H54 (cell line): ENCODE measurements around the gene USH2A.

Source experiments
- DNase-seq: peaks from one replicate; pipeline ENCODE4 v3.0.0; 2011; ENCODE audit warnings: low spot score, mixed read lengths; ENCODE audit not compliant: insufficient read length
- FAIRE-seq: peaks from 3 replicates; lab custom pipeline; 2011; peaks lifted over from hg19 to GRCh38; lab: Jason Lieb, UNC
- POLR2A ChIP-seq: IDR thresholded peaks from 2 replicates; pipeline ENCODE4 v1.6.1; 2011; ENCODE audit warnings: low read depth, mild to moderate bottlenecking, low read length

USH2A gene

GRCh38 chr1:215971793-215972441 is 451.3 kb downstream of the USH2A start:
- no peak for FAIRE-seq
- TF ChIP-seq POLR2A: no peak
- DNase-seq: no peak

GRCh38 chr1:215970406-215970805 is 452.8 kb downstream of the USH2A start:
- FAIRE-seq: no peak
- no peak for TF ChIP-seq POLR2A

DNA sequence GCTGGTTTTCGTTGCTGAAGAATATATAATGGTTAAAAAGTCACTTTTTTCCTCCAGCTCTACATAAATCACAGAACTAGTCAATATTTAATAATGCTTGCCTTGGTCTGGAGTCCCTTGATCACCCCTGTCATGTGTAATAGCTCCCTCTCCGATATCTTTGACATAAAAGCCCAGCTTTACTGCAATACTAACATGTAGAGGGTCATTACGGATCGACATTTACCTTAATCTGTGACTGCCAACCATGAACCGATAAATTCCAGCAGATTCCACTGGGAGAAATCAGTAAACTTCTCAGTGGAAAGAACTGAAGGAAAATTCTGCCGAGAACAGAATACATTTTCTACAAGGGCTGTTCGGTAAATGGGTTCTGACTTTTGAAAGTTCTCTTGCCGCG is 459.6 kb downstream of the USH2A start:
- FAIRE-seq: no peak
- TF ChIP-seq POLR2A: no peak
- DNase-seq: no peak

More at GRCh38 chr1:215970406-215970805, 452.8 kb downstream of the USH2A start:
- DNase-seq: no peak

DNA sequence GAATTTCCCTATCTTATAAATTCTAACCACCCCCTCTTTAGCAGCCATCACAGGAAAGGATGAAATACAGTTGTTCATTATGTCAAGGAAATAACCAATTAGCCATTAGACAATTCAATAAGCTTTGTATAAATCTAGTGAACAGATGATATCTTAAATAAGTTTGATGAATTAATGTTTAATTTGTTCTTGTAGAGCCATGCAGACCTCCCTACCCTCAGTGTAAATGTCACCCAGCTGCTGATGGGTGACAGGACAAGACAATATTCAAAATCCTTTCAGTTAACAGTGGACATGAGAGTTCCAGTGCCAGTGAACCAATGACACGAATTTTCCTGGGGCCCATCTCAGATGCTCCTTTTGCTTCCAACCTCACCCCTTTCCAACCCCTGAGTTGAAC is 460.2 kb downstream of the USH2A start:
- TF ChIP-seq POLR2A: no peak
- DNase-seq: no peak
- FAIRE-seq: no peak

DNA sequence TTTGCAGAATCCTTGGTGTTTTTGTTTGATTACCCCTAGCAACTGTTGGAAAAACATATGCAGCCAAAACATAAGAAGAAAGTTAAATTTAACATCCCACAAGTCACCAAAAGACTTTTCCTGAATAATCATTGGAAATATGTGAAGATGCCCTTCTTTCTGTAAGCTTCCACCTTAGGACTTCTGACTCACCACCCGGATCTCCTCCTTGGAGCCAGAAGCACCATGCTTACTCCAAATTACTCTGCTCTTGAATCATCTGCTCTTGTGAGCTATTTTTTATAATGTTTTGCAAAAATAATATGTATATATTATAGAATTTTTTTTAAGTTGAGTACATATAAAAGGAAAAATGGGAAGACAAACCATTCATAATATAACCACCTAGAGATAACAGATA is 464.4 kb downstream of the USH2A start:
- no peak for FAIRE-seq
- no peak for TF ChIP-seq POLR2A
- no peak for DNase-seq

DNA sequence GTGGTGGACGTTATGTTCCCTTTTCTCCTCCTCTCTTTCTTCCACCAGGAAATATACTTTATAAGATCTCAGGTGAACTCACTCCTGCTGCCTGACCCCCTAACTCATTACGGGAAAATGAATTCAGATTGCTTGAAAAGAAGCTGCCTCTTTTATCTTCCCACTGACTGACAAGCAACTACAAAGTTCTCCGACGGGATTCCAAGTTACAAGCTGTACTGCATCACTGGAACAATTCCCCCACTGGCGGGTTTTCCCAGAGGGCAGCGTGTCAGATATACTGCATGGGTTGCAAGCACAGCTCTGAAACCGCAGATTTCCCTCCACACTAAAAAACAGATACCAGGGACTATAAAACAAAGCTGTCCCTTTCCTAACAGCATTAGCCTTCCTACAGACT is 465.6 kb downstream of the USH2A start:
- FAIRE-seq: no peak
- no peak for TF ChIP-seq POLR2A
- DNase-seq: no peak

- no peak for TF ChIP-seq POLR2A
- no peak for FAIRE-seq
- DNase-seq: no peak
Observed at GRCh38 chr1:215932558-215932957, 490.7 kb downstream of the USH2A start.

DNA sequence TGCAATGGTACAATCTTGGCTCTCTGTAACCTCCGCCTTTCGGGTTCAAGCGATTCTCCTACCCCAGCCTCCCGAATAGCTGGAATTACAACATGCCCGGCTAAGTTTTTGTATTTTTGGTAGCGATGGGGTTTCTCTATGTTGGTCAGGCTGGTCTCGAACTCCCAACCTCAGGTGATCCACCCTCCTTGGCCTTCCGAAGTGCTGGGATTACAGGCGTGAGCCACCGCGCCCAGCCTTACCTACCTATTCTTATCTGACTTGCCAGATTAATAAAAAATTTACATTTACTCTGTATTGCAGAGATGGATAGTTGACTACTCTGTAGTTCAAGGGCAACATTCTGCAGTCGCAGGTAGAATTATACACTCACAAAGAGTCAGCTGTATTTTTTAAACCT is 496.6 kb downstream of the USH2A start:
- no peak for TF ChIP-seq POLR2A
- no peak for DNase-seq
- FAIRE-seq: no peak

DNA sequence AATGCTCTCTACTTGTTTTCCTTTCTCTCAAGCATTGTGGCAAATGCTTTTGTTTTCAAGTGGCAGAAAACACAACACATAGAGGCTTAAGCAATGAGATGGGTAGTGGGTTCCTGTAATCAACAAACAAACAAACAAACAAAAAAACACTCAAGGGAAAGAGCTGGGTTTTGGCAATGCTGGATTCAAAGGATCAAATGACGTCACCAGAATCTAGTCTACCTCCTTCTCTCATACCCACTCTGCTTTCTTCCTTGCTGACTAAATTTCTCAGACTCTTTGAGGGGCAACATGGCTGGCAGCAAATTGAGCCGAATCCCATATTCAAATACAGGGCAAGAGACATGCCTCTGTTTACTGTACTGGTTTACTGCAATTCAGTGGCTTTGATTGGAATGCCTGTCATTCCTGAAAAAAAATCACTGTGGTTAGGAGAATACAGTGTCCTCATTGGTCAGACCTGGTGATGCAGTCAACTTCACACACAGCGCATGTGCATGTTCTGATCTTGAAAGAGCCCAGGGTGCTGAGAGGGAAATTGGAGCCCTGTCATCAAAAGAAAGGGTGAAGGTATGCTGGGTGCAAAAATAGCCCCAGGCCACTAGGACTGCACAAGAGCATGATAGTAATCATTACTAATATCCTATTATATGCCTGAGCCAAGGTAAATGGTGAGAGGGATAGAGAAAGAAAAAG is 500.0 kb downstream of the USH2A start:
- FAIRE-seq (no peak), DNase-seq (no peak)
- no peak for TF ChIP-seq POLR2A

GRCh38 chr1:215911406-215911968 is 511.8 kb downstream of the USH2A start:
- DNase-seq (no peak), FAIRE-seq (no peak)
- no peak for TF ChIP-seq POLR2A

- TF ChIP-seq POLR2A: no peak
- DNase-seq (no peak), FAIRE-seq (no peak)
Observed at GRCh38 chr1:215905493-215906115, 517.6 kb downstream of the USH2A start.

GRCh38 chr1:215900684-215901083 is 522.6 kb downstream of the USH2A start:
- no peak for TF ChIP-seq POLR2A
- FAIRE-seq (no peak), DNase-seq (no peak)

DNA sequence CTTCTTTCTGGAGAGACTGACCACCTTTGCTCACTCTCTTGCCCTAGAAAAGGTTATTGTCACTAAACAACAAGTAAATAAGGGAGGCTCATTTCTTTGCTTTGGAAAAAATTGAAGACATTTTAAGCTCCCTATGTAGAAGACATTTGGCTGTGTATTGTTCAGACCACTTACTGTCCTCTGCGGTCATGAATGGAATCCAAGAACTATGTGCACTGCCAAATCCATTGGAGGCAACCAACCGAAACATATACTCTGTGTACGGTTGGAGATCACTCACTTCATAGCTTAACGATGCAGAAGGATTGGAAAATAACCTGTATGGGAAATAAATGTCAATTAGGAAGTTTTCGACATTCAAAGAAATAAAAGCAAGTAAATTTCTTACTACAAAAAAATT is 523.3 kb downstream of the USH2A start:
- no peak for DNase-seq

DNA sequence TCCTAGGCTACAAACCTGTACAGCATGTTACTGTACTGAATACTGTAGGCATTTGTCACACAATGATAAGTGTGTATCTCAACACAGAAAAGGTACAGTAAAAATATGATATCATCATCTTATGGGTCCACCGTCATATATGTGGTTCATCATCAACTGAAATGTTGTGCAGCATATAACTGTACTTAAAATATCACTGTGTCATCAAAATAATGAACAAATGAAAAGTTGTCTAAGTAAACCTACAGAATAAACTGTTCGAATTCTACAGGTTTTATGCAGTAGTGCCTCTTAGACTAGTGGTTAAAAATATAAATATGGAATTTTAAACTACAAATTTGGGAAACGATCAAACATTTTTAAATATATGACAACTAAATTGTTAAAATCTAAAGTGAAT is 527.4 kb downstream of the USH2A start:
- no peak for TF ChIP-seq POLR2A
- no peak for DNase-seq
- FAIRE-seq: no peak

More for the DNA sequence above, 523.3 kb downstream of the USH2A start:
- FAIRE-seq: no peak
- TF ChIP-seq POLR2A: no peak
